NCI-H1105 treated with DMSO at 0.1 percent for 48 hours (cell line): ENCODE data around the gene GLCCI1.
A peak's percentile ranks its signal among the peaks of the same experiment; 100 is the strongest.
"Not testable (repeated sequence)": the region's sequence is repeated elsewhere in the genome, so short reads cannot be mapped to it uniquely, and the experiment has no call there.

Experiments used
- DNase-seq: peaks from one replicate; lab custom pipeline; 2025; lab: John Stamatoyannopoulos, UW

GLCCI1 gene

GRCh38 chr7:7989616-7990440, 21.2 kb downstream of the GLCCI1 start:
- no peak for DNase-seq

DNA sequence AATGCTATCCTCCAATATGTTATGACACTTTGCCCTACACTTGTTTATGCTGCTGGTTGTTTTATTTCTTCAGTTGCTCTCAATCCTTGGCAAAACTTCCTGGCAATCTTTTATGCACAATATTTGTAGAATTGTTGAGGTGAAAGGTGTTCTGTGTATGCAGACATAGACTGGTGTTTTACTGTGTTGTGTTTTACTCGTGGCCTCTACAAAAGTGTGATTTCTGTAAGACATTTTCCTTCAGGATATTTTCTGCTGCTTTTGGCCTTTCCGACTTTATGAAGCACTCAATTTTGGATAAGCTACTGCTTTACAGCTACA, 21.8 kb downstream of the GLCCI1 start:
- no peak for DNase-seq

GRCh38 chr7:7992506-7992905, 23.9 kb downstream of the GLCCI1 start:
- DNase-seq: no peak

DNA sequence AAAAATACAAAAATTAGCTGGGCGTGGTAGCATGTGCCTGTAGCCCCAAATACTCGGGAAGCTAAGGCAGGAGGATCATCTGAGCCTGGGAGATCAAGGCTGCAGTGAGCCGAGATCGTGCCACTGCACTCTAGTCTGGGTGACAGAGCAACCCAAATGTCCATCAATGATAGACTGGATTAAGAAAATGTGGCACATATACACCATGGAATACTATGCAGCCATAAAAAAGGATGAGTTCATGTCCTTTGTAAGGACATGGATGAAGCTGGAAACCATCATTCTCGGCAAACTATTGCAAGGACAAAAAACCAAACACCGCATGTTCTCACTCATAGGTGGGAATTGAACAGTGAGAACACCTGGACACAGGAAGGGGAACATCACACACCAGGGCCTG, 26.8 kb downstream of the GLCCI1 start:
- not testable (repeated sequence) for DNase-seq

DNA sequence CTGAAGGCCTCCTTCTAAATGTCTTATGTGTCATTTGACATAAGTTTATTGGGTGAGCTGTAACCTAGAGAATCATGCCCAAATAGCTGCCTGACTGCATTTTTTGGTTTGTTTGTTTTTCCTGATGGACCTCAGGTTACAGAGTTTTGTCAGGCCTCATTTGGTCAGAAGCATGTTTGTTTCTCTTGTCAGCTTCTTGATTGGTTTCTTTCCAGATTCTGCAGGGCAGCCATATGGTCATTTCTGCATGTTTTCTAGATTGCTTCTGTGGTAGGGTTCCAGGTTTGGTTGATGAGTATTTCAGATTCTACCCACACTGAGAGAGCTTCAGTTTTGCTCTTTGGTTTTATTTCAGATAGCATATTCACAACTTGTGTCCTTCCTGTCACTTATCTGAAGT, 28.0 kb downstream of the GLCCI1 start:
- no peak for DNase-seq

GRCh38 chr7:8000315-8000941, 31.8 kb downstream of the GLCCI1 start:
- no peak for DNase-seq

DNA sequence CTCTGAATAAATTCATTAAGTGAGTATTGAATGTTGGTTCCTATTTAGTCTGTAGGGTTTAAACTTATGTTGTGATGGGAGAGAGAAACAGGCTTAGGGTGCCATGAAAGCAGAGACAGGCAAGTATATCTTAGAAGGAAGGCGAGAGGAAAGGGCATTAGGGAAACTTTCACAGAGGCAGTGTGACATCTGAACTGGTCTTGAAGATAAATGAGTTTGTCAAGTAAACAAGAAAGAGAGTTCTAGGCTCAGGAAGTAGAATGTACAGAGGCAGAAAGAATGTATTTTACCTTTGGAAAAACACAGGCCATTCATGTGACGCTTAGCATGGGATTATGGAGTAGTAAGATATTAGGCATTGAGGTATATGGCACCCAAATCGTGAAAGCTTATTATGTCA, 34.5 kb downstream of the GLCCI1 start:
- DNase-seq: no peak

DNA sequence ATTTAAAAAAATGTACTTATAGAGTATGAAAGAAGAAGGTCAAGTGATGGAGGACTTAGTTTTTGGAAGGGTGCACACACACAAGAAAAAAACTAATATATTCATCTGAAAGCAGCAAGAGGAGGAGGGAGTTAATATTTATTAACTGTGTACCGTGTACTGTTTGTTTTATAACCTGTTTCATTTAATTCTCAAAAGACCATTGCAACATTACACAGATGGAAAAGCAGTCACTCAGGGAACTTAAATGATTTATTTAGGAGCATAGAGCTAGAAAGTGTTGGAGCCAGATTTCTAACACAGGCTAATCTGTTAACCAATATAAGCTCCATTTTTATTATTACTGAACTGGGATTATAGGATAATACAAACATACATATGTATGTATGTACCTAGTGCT, 36.7 kb downstream of the GLCCI1 start:
- DNase-seq: no peak

GRCh38 chr7:8014399-8014798, 45.8 kb downstream of the GLCCI1 start:
- DNase-seq: no peak

- DNase-seq: no peak
Observed at GRCh38 chr7:8015100-8015745, 46.6 kb downstream of the GLCCI1 start.

GRCh38 chr7:8015746-8016120, 47.1 kb downstream of the GLCCI1 start:
- DNase-seq: no peak

DNA sequence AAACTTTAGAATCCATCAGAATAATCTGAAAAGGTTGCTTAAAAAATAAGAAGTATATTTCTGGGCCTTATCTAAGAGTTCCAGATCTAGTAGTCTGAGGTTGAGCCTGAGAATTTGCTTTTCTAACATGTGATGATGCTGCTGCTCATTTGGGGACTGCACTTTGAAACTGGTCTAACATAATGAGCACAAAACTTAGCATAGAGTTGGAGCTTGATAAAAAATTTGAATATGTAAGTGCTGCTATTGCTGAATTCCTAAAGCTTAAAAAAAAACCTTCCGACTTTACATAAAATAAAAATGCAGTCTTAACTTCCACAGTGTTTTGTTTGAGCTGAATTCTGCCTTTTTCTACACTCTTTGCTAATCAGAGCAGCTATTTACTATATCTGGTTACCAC, 48.8 kb downstream of the GLCCI1 start:
- peak; percentile 17 for DNase-seq

DNA sequence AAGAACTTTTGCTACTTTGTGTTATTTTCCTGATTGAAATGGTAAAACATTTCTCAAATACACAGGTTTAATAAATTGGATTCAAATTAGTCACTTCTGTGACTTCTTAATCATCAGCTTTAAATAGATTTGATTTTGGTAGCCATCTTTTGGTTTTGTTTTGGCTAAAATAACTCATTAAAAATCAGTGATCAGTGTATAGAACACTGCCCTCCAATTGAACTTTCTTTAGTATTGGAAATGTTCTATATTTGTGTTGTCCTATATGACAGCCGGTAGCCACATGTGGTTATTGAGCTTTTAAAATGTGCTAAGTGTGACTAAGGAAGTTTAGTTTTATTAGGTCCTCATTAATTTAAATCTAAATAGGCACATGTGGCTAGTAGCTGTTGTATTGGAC, 50.4 kb downstream of the GLCCI1 start:
- no peak for DNase-seq

- no peak for DNase-seq
Observed at GRCh38 chr7:8022628-8023027, 54.0 kb downstream of the GLCCI1 start.

DNA sequence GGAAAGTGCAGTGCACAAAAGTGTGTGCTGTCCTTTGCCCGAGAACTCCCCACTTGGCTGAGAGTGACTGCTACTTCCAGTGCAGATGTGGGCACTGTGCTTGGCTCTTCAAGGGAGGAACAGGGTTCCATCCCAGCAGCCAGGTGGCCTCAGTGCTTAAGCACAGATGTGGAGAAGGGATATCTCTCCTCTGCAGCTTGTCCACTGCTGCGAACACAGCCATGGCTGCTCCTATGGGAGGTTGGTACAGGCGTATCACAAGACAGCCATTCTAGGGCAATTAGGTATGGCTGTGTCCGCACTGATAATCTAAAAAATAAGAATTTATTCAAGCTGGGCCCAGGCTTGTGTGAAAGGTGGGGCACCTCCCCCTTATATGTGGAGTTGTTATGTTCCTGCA, 66.6 kb downstream of the GLCCI1 start:
- no peak for DNase-seq

DNA sequence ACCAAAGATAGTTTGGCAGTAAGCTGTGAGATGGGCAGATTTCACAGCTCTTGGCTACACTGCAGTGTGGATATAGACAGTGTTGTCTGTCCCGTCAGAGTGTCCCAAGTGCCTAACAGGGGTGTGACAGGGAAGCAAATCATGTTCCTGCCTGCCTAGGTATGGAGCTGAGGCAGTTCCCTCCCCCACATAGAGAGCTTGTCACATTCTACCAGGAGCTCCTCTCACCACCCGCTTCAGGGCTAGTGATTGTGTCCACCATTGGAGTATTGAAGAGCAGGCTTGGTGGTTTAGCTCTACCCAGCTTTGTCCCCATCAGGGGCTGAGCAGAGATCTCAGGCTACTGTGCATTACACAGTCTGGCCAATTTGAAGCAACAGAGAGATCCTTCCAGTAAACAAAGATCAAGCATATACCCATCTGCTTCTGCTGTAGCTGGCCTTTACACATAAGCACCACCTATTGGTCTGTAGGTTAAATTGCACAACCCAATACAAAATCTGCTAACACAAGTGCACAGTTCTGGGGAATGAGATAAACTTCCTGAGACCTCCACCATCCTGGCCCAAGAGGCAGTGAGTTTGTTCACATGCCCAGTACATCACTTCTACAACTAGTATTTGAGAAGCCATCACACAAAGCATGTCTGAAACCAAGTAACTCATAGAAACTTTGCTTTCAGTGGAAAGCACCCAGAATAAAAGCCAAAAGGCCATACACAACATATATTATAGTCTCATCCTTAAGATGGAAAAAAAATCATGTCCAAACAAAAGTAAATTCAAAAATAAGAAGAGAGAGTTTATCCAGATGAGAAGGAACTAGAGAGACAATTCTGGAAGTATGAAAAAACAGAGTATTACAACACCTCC, 67.3 kb downstream of the GLCCI1 start:
- peak; percentile 44 for DNase-seq

DNA sequence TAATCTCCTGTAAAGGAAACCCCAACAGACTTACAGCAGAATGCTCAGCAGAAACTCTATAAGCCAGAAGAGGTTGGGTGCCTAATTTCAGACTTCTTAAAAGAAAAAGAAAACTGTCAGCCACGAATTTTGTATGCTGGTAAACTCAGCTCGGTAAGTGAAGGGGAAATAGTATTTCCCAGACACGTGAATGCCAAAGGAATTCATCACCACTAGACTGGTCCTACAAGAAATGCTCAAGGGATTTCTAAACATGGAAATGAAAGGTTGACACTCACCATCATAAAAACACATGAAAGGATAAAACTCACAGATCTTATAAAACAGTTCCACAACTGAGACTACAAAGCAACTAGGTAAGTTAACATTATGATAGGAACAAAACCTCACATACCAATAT, 68.6 kb downstream of the GLCCI1 start:
- no peak for DNase-seq

GRCh38 chr7:8040768-8041369, 72.3 kb downstream of the GLCCI1 start:
- DNase-seq: no peak

DNA sequence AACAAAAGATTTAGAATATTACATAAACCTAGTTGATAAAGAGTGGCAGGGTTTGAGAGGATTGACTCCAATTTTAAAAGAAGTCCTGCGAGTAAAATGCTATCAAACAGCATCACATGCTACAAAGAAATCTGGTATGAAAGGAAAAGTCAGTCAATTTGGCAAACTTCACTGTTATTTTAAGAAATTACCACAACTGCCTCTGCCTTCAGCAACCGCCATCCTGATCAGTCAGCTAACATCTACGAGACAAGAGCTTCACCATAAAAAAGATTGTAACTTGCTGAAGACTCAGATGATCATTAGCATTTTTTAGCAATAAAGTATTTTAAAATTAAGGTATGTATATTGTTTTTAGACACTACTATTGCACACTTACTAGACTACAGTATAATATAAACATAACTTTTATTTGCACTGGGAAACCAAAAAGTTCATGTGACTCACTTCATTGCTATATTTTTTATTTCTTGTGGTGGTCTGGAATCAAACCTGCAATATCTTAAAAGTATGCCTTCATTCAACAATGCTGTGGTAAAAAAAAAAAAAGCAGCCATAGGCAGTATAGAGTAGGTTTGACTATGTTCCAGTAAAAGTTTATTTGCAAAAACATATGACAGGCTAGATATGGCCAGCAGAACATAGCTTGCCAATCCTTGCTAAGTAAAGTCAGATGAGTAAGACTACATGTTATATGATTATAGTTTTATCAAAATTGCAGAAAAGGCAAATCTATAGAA, 74.4 kb downstream of the GLCCI1 start:
- no peak for DNase-seq

- no peak for DNase-seq
Observed at GRCh38 chr7:8044761-8045430, 76.3 kb downstream of the GLCCI1 start.

GRCh38 chr7:8048067-8048466, 79.5 kb downstream of the GLCCI1 start:
- DNase-seq: not testable (repeated sequence)
